Measurements from ENCODE around the gene IL1A.

Gene IL1A

GRCh38 chr2:112796486-112796885 is 12.2 kb upstream of the IL1A start:
- H3K27ac ChIP-seq: no peak overlapping the region

GRCh38 chr2:112795774-112796173 is 11.5 kb upstream of the IL1A start:
- no peak for DNase-seq
- Histone ChIP-seq H3K36me3 (no peaks in the 10 kb centered on the region), H3K27ac (no peak overlapping the region), H3K4me3 (ENCODE audit: low read depth, low read length) (no peak overlapping the region), H3K27me3 (ENCODE audit: insufficient read depth, low read depth, severe bottlenecking) (no peaks in the 10 kb centered on the region), H3K9me3 (ENCODE audit: severe bottlenecking) (no peaks in the 10 kb centered on the region)
- no peak for TF ChIP-seq CTCF (IDR thresholded peaks at IDR 0.05; ENCODE audit: low read depth, low read length)

More at GRCh38 chr2:112796486-112796885, 12.2 kb upstream of the IL1A start:
- TF ChIP-seq CTCF (IDR thresholded peaks at IDR 0.05; ENCODE audit: low read depth, low read length): no peak
- Histone ChIP-seq H3K27me3 (ENCODE audit: insufficient read depth, low read depth, severe bottlenecking) (no peaks in the 10 kb centered on the region), H3K36me3 (no peaks in the 10 kb centered on the region), H3K4me3 (ENCODE audit: low read depth, low read length) (no peak overlapping the region), H3K9me3 (ENCODE audit: severe bottlenecking) (no peaks in the 10 kb centered on the region)
- no peak for DNase-seq

GRCh38 chr2:112794841-112795240 is 10.5 kb upstream of the IL1A start:
- H3K9me3 ChIP-seq (ENCODE audit: severe bottlenecking): no peaks in the 10 kb centered on the region
- DNase-seq: no peak
- no peaks in the 10 kb centered on the region for H3K36me3 ChIP-seq
- no peak for TF ChIP-seq CTCF (IDR thresholded peaks at IDR 0.05; ENCODE audit: low read depth, low read length)
- H3K27me3 ChIP-seq (ENCODE audit: insufficient read depth, low read depth, severe bottlenecking): no peaks in the 10 kb centered on the region
- no peak overlapping the region for H3K27ac ChIP-seq
- no peak overlapping the region for H3K4me3 ChIP-seq (ENCODE audit: low read depth, low read length)

GRCh38 chr2:112794131-112794733 is 9.9 kb upstream of the IL1A start:
- Histone ChIP-seq H3K27ac (no peak overlapping the region), H3K4me3 (ENCODE audit: low read depth, low read length) (no peak overlapping the region), H3K36me3 (no peaks in the 10 kb centered on the region), H3K27me3 (ENCODE audit: insufficient read depth, low read depth, severe bottlenecking) (no peaks in the 10 kb centered on the region), H3K9me3 (ENCODE audit: severe bottlenecking) (no peaks in the 10 kb centered on the region)
- no peak for TF ChIP-seq CTCF (IDR thresholded peaks at IDR 0.05; ENCODE audit: low read depth, low read length)
- DNase-seq: no peak

GRCh38 chr2:112793449-112793978 is 9.2 kb upstream of the IL1A start:
- no peak overlapping the region for H3K4me3 ChIP-seq (ENCODE audit: low read depth, low read length)
- no peak for DNase-seq
- TF ChIP-seq CTCF (IDR thresholded peaks at IDR 0.05; ENCODE audit: low read depth, low read length): no peak
- H3K36me3 ChIP-seq: no peaks in the 10 kb centered on the region
- no peak overlapping the region for H3K27ac ChIP-seq
- H3K9me3 ChIP-seq (ENCODE audit: severe bottlenecking): no peaks in the 10 kb centered on the region
- H3K27me3 ChIP-seq (ENCODE audit: insufficient read depth, low read depth, severe bottlenecking): no peaks in the 10 kb centered on the region

GRCh38 chr2:112792419-112792818 is 8.1 kb upstream of the IL1A start:
- H3K27me3 ChIP-seq (ENCODE audit: insufficient read depth, low read depth, severe bottlenecking): no peaks in the 10 kb centered on the region
- no peak overlapping the region for H3K27ac ChIP-seq
- H3K36me3 ChIP-seq: no peaks in the 10 kb centered on the region
- H3K9me3 ChIP-seq (ENCODE audit: severe bottlenecking): no peaks in the 10 kb centered on the region
- H3K4me3 ChIP-seq (ENCODE audit: low read depth, low read length): no peak overlapping the region
- no peak for TF ChIP-seq CTCF (IDR thresholded peaks at IDR 0.05; ENCODE audit: low read depth, low read length)
- no peak for DNase-seq

All from WERI-Rb-1 (cell line).